Thoracic aorta (tissue), 2 donors: Measurements from ENCODE around the gene CFL2. TPM values are rescaled to one million over a fixed set of nuclear protein-coding genes. Genes with fewer than 3 reads are reported as not detected.

ENCODE experiments used
- ATAC-seq: fragments of 150-250 bp; one replicate; pipeline ENCODE4 v1.8.0; 2017; ENCODE audit warnings: low read depth; ENCODE audit not compliant: insufficient number of reproducible peaks, low FRiP score
- DNase-seq: peaks from one replicate; pipeline ENCODE4 v3.0.0-alpha.2; 2020; ENCODE audit warnings: low spot score
- H3K27ac ChIP-seq, 2 donors: fragments of 200-600 bp; sonication (generic); 1 replicate in 1 of 2; 2 replicates in 1 of 2; pipeline ENCODE4 v1.5.1; 2016; ENCODE audit warnings: mild to moderate bottlenecking in 2 of 2, moderate library complexity in 2 of 2
- H3K27me3 ChIP-seq: fragments of 200-600 bp; sonication (generic); replicated peaks from 2 replicates; pipeline ENCODE4 v1.6.0; 2016; ENCODE audit warnings: mild to moderate bottlenecking; ENCODE audit not compliant: insufficient read depth
- H3K36me3 ChIP-seq: fragments of 200-600 bp; sonication (generic); one replicate; pipeline ENCODE4 v1.5.1; 2016
- H3K4me1 ChIP-seq, 2 donors: fragments of 200-600 bp; sonication (generic); 1 replicate in 1 of 2; 2 replicates in 1 of 2; pipeline versions ENCODE4 v1.5.1 to v1.6.0; 2016; ENCODE audit warnings: low read depth in 2 of 2, mild to moderate bottlenecking in 1 of 2; ENCODE audit not compliant: control insufficient read depth in 1 of 2
- H3K4me3 ChIP-seq: fragments of 200-600 bp; sonication (generic); 2 replicates; pipeline ENCODE4 v1.5.1; 2016; ENCODE audit warnings: mild to moderate bottlenecking
- H3K9me3 ChIP-seq: fragments of 200-600 bp; sonication (generic); 2 replicates; pipeline ENCODE4 v1.5.1; 2016
- total RNA-seq, 2 donors: library from RNA; depleted of rRNA; stranded (reverse); fragments of >200 nt; gene quantifications; one replicate each; pipeline versions ENCODE4 v1.1.0 to v1.2.3, GENCODE V29; 2016
- TF ChIP-seq, protein P1 (sequence below): fragments of 200-600 bp; sonication (generic); IDR thresholded peaks from one replicate; pipeline ENCODE4 v1.5.1; 2019; ENCODE audit warnings: antibody characterized with exemption

The CFL2 gene
- total RNA-seq, 2 donors from 2014 or later, result 94.6 to 127 TPM

DNA sequence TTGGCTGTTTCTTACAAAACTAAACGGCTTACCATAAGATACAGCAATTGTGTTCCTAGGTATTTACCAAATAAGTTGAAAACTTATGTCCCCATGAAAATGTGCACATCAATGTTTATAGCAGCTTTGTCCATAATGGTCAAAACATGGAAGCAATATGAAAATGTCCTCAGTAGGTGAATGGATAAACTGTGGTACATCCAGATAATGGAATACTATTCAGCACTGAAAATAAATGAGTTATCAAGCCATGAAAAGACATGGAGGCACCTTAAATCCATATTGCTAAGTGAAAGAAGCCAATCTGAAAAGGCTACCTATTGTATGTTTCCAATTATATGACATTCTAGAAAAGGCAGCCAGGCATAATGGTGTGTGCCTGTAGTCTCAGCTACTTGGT lies 40.7 kb downstream of the CFL2 start:
- no peak for DNase-seq
- Histone ChIP-seq H3K27ac (no peak overlapping the region), H3K9me3 (no peaks in the 10 kb centered on the region), H3K4me1 (no peaks in the 10 kb centered on the region), H3K27me3 (no peaks in the 10 kb centered on the region), H3K36me3 (no peaks in the 10 kb centered on the region), H3K4me3 (no peak overlapping the region)
- TF ChIP-seq, protein P1, sequence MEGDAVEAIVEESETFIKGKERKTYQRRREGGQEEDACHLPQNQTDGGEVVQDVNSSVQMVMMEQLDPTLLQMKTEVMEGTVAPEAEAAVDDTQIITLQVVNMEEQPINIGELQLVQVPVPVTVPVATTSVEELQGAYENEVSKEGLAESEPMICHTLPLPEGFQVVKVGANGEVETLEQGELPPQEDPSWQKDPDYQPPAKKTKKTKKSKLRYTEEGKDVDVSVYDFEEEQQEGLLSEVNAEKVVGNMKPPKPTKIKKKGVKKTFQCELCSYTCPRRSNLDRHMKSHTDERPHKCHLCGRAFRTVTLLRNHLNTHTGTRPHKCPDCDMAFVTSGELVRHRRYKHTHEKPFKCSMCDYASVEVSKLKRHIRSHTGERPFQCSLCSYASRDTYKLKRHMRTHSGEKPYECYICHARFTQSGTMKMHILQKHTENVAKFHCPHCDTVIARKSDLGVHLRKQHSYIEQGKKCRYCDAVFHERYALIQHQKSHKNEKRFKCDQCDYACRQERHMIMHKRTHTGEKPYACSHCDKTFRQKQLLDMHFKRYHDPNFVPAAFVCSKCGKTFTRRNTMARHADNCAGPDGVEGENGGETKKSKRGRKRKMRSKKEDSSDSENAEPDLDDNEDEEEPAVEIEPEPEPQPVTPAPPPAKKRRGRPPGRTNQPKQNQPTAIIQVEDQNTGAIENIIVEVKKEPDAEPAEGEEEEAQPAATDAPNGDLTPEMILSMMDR, result no peak
- no peak for ATAC-seq

DNA sequence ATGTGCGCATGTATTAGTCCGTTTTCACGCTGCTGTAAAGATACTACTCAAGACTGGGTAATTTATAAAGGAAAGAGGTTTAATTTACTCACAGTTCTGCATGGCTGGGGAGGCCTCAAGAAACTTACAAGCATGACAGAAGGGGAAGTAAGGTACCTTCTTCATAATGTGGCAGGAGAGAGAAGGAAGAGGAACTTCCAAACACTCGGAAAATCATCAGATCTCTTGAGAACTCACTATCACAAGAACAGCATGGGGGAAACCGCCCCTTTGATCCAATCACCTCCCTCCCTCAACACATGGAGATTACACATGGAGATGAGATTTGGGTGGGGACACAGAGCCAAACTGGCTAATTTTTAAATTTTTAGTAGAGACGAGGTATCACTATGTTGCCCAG lies 42.7 kb downstream of the CFL2 start:
- no peak for DNase-seq
- ATAC-seq, result no peak
- H3K27ac ChIP-seq, result no peak overlapping the region
- no peaks in the 10 kb centered on the region for H3K9me3 ChIP-seq
- no peak overlapping the region for H3K4me3 ChIP-seq
- no peaks in the 10 kb centered on the region for H3K4me1 ChIP-seq
- H3K27me3 ChIP-seq, result no peaks in the 10 kb centered on the region
- TF ChIP-seq, protein P1, result no peak
- H3K36me3 ChIP-seq, result no peaks in the 10 kb centered on the region

DNA sequence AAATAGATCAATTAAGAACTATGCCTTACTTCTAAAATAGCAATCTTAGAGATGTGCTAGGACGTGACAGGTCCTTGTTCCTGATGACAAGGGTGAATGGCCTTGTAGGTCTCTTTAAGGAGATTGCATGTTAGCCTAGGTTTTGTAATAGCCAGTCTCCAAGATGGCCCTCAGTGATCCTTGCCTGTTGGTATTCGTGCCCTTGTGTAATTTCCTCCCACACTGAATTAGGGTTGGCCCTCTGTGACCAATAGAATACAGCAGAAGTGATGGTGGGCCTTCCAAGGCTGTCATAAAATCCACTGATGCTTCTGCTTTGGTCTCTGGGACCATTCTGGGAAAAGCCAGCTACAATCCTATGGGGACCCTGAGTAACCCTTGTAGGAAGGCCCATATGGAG lies 46.3 kb downstream of the CFL2 start:
- H3K27ac ChIP-seq, result no peak overlapping the region
- H3K27me3 ChIP-seq, result no peaks in the 10 kb centered on the region
- no peaks in the 10 kb centered on the region for H3K9me3 ChIP-seq
- H3K4me1 ChIP-seq, result no peaks in the 10 kb centered on the region
- ATAC-seq, result no peak
- TF ChIP-seq, protein P1, result no peak
- no peak overlapping the region for H3K4me3 ChIP-seq
- no peak for DNase-seq
- H3K36me3 ChIP-seq, result no peaks in the 10 kb centered on the region

DNA sequence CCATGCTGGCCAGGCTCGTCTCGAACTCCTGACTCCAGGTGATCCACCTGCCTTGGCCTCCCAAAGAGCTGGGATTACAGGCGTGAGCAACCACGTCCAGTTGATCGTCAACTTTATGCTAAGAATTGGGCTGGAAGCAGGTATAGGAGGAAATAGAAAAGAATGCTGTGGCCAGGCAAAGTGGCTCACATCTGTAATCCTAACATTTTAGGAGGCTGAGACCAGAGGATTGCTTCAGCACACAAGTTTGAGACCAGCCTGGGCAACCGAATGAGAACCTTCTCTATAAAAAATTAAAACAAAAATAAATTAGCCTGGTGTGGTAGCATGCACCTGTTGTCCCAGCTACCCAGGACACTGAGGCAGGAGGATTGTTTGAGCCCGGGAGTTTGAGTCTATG lies 47.4 kb downstream of the CFL2 start:
- no peak overlapping the region for H3K27ac ChIP-seq
- TF ChIP-seq, protein P1, result no peak

DNA sequence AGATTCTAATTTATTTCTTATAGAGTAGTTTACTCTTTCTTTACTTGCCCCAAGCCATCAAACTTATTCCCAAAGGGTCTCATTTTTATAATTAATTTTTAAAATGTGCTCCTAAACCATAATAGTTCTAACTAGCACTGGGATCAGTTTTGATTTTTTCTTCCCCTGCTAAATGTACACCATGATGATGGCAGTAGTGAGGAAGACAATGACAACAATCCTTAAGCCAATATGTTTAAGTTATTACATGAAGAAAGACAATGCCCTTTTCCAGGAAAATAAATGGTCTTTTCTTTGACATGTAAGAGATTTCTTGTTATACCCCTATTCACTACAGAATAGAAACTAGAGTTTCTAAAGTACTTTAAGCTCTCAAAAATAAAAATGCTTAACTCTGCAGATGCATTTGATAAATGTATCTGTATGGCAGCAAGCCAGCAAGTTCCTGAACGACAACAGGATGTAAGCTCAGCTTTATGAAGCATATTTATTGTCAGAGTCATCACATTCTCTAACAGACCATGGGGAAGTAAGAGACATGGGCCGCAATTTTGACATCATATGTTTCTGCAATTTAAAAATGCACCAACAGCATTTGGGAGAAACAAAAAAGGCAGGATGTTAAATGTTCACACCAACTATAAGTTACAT lies 48.5 kb downstream of the CFL2 start:
- no peak overlapping the region for H3K27ac ChIP-seq
- DNase-seq, result no peak
- H3K4me3 ChIP-seq, result no peak overlapping the region
- H3K4me1 ChIP-seq, result no peaks in the 10 kb centered on the region
- TF ChIP-seq, protein P1, result no peak
- H3K36me3 ChIP-seq, result no peaks in the 10 kb centered on the region
- no peaks in the 10 kb centered on the region for H3K9me3 ChIP-seq
- no peaks in the 10 kb centered on the region for H3K27me3 ChIP-seq
- ATAC-seq, result no peak

More for the DNA sequence above, 47.4 kb downstream of the CFL2 start:
- DNase-seq (no peak), ATAC-seq (no peak)
- Histone ChIP-seq H3K4me1 (no peaks in the 10 kb centered on the region), H3K9me3 (no peaks in the 10 kb centered on the region), H3K4me3 (no peak overlapping the region), H3K36me3 (no peaks in the 10 kb centered on the region), H3K27me3 (no peaks in the 10 kb centered on the region)
